IPS-20b (cell line): ENCODE data around the gene TNRC6C.
"Not testable (repeated sequence)": the region's sequence is repeated elsewhere in the genome, so short reads cannot be mapped to it uniquely, and the experiment has no call there.

Experiments
- H3K27ac ChIP-seq: one replicate; pipeline ENCODE4 v1.5.1; 2013; ENCODE audit warnings: low read length
- H3K27me3 ChIP-seq: 2 replicates; pipeline ENCODE4 v1.6.1; 2013; ENCODE audit warnings: mild to moderate bottlenecking, low read length, inconsistent platforms; ENCODE audit not compliant: insufficient read depth
- H3K36me3 ChIP-seq: 2 replicates; pipeline ENCODE4 v1.6.1; 2013; ENCODE audit warnings: low read depth, mild to moderate bottlenecking, inconsistent platforms, low read length, moderate library complexity; ENCODE audit not compliant: insufficient read depth
- H3K4me1 ChIP-seq: 2 replicates; pipeline ENCODE4 v1.6.1; 2013; ENCODE audit warnings: mild to moderate bottlenecking, control low read depth, inconsistent platforms, low read length, moderate library complexity; ENCODE audit not compliant: insufficient read depth
- H3K4me3 ChIP-seq: 2 replicates; pipeline ENCODE4 v1.5.1; 2013; ENCODE audit warnings: mild to moderate bottlenecking, low read length, inconsistent platforms
- H3K9ac ChIP-seq: 2 replicates; pipeline ENCODE4 v1.6.1; 2013; ENCODE audit warnings: low read depth, mild to moderate bottlenecking, inconsistent platforms, low read length, moderate library complexity
- H3K9me3 ChIP-seq: 2 replicates; pipeline ENCODE4 v1.6.1; 2013; ENCODE audit warnings: mild to moderate bottlenecking, low read depth, low read length, inconsistent platforms; ENCODE audit not compliant: insufficient read depth

Gene TNRC6C

GRCh38 chr17:78111727-78112517 lies 153.4 kb downstream of the TNRC6C start:
- Histone ChIP-seq H3K36me3 (peaks cover 5% of the 10 kb centered on the region; the same call in 1 of the 2 replicates), H3K4me1 (no peaks in the 10 kb centered on the region)

DNA sequence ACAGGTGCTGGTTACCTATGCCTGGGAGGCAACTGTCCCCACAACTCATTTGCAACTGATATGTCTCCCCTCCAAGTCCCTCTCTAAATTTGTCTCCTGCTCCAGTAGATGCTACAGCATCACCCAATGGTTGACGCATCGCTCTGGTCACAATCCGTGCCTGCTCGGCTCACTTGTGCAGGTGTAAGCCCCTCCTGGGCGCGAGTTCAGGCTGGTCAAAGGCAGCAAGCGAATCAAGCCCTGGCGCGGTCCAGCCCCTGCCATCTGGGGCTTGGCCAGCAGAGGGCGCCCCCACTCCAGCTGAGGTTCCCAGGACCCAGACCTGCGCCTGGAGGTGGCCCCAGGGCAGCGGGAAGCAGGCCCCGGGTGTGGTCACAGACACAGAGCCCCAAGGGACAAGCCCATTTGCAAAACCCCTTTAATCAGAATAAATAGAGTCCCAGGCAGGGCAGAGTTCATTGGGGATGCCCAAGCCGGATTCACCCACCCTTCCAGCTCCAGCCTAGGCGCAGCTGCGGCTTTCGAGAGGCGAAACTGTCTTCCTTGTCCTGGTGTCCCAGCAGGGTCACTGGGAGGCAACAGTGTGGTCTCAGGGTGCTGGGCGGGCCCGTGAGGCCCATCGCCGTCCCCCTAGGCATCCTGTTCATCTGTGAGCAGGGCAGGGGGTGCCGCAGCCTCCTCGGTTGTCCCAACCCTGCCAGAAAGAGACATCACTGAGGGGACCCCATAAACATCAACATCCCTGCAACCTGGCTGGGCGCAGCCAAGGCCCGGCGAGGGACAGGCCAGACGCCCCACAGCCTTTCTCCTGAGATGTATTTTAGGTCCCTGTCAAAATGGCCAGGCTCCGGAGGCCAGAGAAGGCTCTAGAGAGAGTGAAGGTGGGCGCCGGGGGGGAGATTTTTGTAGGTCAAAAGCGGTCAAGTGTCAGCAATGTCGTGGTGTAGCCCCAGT lies 154.3 kb downstream of the TNRC6C start:
- Histone ChIP-seq H3K36me3 (no peaks in the 10 kb centered on the region), H3K27ac (no peak overlapping the region), H3K4me1 (no peaks in the 10 kb centered on the region), H3K4me3 (no peak overlapping the region), H3K9me3 (no peaks in the 10 kb centered on the region), H3K27me3 (no peaks in the 10 kb centered on the region), H3K9ac (no peak overlapping the region)

More at GRCh38 chr17:78111727-78112517, 153.4 kb downstream of the TNRC6C start:
- H3K9ac ChIP-seq, result no peak overlapping the region
- no peaks in the 10 kb centered on the region for H3K27me3 ChIP-seq
- no peak overlapping the region for H3K4me3 ChIP-seq
- no peak overlapping the region for H3K27ac ChIP-seq
- no peaks in the 10 kb centered on the region for H3K9me3 ChIP-seq

GRCh38 chr17:78113804-78114785 lies 155.6 kb downstream of the TNRC6C start:
- no peak overlapping the region for H3K4me3 ChIP-seq
- no peaks in the 10 kb centered on the region for H3K36me3 ChIP-seq
- H3K27ac ChIP-seq, result no peak overlapping the region
- H3K9ac ChIP-seq, result no peak overlapping the region
- no peaks in the 10 kb centered on the region for H3K27me3 ChIP-seq
- H3K4me1 ChIP-seq, result no peaks in the 10 kb centered on the region
- H3K9me3 ChIP-seq, result no peaks in the 10 kb centered on the region

DNA sequence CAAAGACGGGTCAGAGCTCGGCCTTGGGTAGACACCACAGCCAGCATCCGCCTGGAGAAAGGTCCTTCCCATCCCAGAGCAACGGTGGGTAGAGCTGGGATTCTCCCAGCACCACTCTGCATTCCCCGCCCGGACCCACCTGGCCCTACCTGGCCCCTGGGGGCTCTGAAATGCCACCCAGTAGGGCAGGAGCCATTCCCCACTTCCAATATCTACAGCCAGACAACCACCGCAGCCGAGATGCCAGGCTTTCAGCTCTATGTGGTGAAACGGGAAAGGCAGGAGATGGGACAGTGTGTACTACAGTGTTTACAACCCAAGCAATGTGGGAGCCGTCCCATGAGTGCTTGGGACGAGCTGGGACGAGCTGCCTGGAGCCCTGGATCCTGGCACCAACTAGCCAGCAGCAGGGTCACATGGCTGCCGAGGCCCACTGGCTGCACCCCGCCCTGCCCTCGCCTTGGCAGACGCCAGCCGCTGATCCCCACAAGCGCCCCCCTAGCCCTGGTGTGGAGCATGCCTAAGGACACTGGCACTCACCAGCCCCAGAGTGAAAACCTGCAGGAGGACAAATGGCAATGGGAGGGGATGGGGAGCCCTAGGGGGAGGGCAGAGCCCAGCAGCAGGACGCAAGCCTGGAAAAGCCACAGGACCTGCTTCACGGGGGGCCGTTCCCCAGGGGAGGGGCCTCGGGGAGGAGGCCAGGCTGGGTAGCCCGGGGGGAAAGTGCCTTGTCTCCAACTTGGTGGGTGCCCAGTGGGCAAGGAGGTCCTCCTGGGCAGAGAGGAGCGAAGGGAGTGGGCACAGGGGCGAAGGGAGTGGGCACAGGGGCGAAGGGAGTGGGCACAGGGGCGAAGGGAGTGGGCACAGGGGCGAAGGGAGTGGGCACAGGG lies 156.6 kb downstream of the TNRC6C start:
- Histone ChIP-seq H3K36me3 (no peaks in the 10 kb centered on the region), H3K9me3 (no peaks in the 10 kb centered on the region), H3K27me3 (no peaks in the 10 kb centered on the region), H3K4me1 (no peaks in the 10 kb centered on the region), H3K9ac (no peak overlapping the region), H3K27ac (no peak overlapping the region), H3K4me3 (no peak overlapping the region)

- H3K36me3 ChIP-seq, H3K4me1 ChIP-seq, H3K9me3 ChIP-seq, H3K9ac ChIP-seq, H3K27me3 ChIP-seq, H3K4me3 ChIP-seq, H3K27ac ChIP-seq: not testable (repeated sequence)
These were observed 157.3 kb downstream of the TNRC6C start for GRCh38 chr17:78115803-78116202.

GRCh38 chr17:78116411-78116810 lies 157.9 kb downstream of the TNRC6C start:
- no peaks in the 10 kb centered on the region for H3K27me3 ChIP-seq
- no peaks in the 10 kb centered on the region for H3K9me3 ChIP-seq
- H3K36me3 ChIP-seq, result no peaks in the 10 kb centered on the region
- no peaks in the 10 kb centered on the region for H3K4me1 ChIP-seq
- no peak overlapping the region for H3K9ac ChIP-seq
- H3K4me3 ChIP-seq, result no peak overlapping the region
- no peak overlapping the region for H3K27ac ChIP-seq

- Histone ChIP-seq H3K9ac (no peak overlapping the region), H3K9me3 (no peaks in the 10 kb centered on the region), H3K4me3 (no peak overlapping the region), H3K36me3 (0 out of 2 replicates have a peak, but pooled peaks cover 6% of the 10 kb centered on the region), H3K27ac (no peak overlapping the region), H3K4me1 (no peaks in the 10 kb centered on the region), H3K27me3 (no peaks in the 10 kb centered on the region)
These were observed 158.8 kb downstream of the TNRC6C start for GRCh38 chr17:78117027-78117981.

DNA sequence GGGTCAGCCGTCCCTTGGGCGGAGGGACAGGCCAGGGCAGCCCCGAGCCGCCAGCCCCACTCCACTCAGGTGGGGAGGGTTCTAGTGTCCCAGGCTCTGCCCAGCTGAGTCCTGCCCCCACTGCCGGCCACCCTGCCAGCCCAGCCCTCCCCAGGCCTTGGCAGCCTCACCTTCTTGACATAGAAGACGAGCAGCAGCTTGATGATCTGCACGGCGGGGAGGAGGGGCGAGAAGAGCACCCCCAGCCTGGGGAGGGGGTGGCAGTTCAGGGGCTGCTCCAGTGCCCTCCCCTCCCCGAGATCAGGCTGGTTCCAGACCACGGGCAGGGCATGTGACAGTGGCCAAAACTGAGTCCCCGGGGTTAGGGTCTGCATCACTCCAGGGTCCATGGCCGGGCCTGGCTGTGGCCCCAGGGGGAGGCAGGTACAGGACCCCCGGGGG lies 160.3 kb downstream of the TNRC6C start:
- Histone ChIP-seq H3K4me3 (no peak overlapping the region), H3K4me1 (no peaks in the 10 kb centered on the region), H3K27ac (no peak overlapping the region), H3K36me3 (peaks cover 21% of the 10 kb centered on the region; the same call in 1 of the 2 replicates), H3K27me3 (no peaks in the 10 kb centered on the region), H3K9ac (no peak overlapping the region), H3K9me3 (no peaks in the 10 kb centered on the region)

GRCh38 chr17:78120537-78120936 lies 162.0 kb downstream of the TNRC6C start:
- Histone ChIP-seq H3K9me3 (no peaks in the 10 kb centered on the region), H3K27me3 (no peaks in the 10 kb centered on the region), H3K27ac (no peak overlapping the region), H3K4me1 (no peaks in the 10 kb centered on the region), H3K36me3 (peaks cover 21% of the 10 kb centered on the region), H3K4me3 (no peak overlapping the region), H3K9ac (no peak overlapping the region)
